Glutamatergic neuron (in vitro differentiated cells): ENCODE measurements around the gene NKIRAS1. TPM values are rescaled to one million over a fixed set of nuclear protein-coding genes. Genes with fewer than 3 reads are reported as not detected.

Experiments used
- DNase-seq: peaks from one replicate; pipeline ENCODE4 v3.0.0; 2022
- H3K27ac Mint-ChIP-seq: one replicate; pipeline ENCODE4 v1.8.0; 2020; ENCODE audit warnings: mild to moderate bottlenecking, mixed read lengths, inconsistent platforms; ENCODE audit not compliant: unreplicated experiment
- H3K27me3 Mint-ChIP-seq: one replicate; pipeline ENCODE4 v1.8.0; 2020; ENCODE audit warnings: mild to moderate bottlenecking, moderate library complexity, mixed read lengths, inconsistent platforms; ENCODE audit not compliant: unreplicated experiment
- H3K36me3 Mint-ChIP-seq: one replicate; pipeline ENCODE4 v1.8.0; 2020; ENCODE audit warnings: mild to moderate bottlenecking, mixed read lengths, inconsistent platforms; ENCODE audit not compliant: unreplicated experiment
- H3K4me1 Mint-ChIP-seq: one replicate; pipeline ENCODE4 v1.8.0; 2020; ENCODE audit warnings: mild to moderate bottlenecking, low read depth, mixed read lengths, inconsistent platforms; ENCODE audit not compliant: unreplicated experiment
- H3K4me3 Mint-ChIP-seq: one replicate; pipeline ENCODE4 v1.8.0; 2020; ENCODE audit warnings: mild to moderate bottlenecking, mixed read lengths, inconsistent platforms; ENCODE audit not compliant: unreplicated experiment
- H3K9me3 Mint-ChIP-seq: one replicate; pipeline ENCODE4 v1.8.0; 2020; ENCODE audit warnings: mild to moderate bottlenecking, moderate library complexity, mixed read lengths, inconsistent platforms; ENCODE audit not compliant: unreplicated experiment
- total RNA-seq: library from RNA; stranded (reverse); fragmentation: NEBNext Ultra II Directional; extraction: Animal tissue kit (Norgen Biotek cat#: 25700); gene quantifications from one replicate; pipeline ENCODE4 v1.2.1, GENCODE V29; 2021; ENCODE audit not compliant: unreplicated experiment
- TF ChIP-seq, protein P1 (sequence below): fragments of 200-600 bp; sonication (generic); IDR thresholded peaks from one replicate; pipeline ENCODE4 v1.5.0; 2021; ENCODE audit not compliant: partially characterized antibody, unreplicated experiment

The NKIRAS1 gene
- total RNA-seq, 1 donor from 2014 or later: 12.6 TPM

DNA sequence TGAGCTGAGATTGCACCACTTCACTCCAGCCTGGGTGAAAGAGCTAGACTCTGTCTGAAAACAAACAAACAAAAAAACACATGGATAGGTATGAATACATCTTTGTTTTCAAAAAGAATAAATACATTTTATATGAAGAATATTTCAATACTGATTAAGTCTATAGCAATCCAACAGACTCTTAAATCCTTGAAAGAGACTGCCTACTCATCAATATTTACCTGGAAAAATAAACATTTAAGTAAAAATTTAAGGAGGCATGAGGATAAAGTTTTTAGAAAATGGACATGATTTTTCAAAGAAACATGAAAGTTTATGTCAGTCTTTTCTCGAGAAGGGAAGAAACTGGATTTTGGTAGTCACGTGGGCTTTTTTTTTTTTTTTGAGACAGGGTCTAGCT, 5.4 kb downstream of the NKIRAS1 start:
- H3K27me3 Mint-ChIP-seq: peaks cover 2% of the 10 kb centered on the region
- DNase-seq: no peak
- TF ChIP-seq, protein P1, sequence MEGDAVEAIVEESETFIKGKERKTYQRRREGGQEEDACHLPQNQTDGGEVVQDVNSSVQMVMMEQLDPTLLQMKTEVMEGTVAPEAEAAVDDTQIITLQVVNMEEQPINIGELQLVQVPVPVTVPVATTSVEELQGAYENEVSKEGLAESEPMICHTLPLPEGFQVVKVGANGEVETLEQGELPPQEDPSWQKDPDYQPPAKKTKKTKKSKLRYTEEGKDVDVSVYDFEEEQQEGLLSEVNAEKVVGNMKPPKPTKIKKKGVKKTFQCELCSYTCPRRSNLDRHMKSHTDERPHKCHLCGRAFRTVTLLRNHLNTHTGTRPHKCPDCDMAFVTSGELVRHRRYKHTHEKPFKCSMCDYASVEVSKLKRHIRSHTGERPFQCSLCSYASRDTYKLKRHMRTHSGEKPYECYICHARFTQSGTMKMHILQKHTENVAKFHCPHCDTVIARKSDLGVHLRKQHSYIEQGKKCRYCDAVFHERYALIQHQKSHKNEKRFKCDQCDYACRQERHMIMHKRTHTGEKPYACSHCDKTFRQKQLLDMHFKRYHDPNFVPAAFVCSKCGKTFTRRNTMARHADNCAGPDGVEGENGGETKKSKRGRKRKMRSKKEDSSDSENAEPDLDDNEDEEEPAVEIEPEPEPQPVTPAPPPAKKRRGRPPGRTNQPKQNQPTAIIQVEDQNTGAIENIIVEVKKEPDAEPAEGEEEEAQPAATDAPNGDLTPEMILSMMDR: no peak
- peaks cover 15% of the 10 kb centered on the region for H3K4me1 Mint-ChIP-seq
- no peak overlapping the region for H3K27ac Mint-ChIP-seq
- H3K4me3 Mint-ChIP-seq: no peak overlapping the region
- no peaks in the 10 kb centered on the region for H3K36me3 Mint-ChIP-seq
- H3K9me3 Mint-ChIP-seq: peaks cover 3% of the 10 kb centered on the region

DNA sequence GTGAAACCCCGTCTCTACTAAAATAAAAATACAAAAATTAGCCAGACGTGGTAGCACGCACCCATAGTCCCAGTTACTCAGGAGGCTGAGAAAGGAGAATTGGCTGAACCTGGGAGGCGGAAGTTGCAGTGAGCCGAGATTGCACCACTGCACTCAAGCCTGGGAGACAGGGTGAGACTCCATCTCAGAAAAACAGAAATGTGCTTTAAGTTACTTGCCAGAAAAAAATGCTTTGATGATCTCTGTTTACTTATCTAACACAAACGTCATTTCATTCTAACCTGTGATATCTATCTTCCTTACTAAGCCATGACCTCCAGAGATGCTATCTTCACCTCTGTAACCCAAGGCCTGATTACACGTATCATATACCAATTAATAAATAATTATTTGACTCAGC, 7.4 kb downstream of the NKIRAS1 start:
- no peak for DNase-seq

DNA sequence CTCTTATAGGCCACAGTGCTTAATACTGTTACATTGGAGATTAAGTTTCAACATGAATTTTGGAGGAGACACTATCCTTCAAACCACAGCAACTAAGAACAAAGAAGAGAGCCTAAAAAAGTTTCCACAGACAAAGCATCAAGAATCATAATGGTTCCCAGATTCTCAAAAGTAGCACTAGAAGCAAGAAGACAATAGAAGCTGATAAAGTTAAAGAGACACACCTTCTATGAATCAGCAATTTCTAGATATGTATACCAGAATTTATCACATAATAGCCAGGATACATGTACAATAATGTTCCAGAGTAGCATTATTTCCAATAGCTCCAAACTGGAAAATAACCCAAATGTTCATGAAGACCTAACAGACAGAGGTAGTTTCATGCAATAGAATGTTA, 12.2 kb downstream of the NKIRAS1 start:
- Mint-ChIP-seq H3K36me3 (peaks cover 8% of the 10 kb centered on the region), H3K9me3 (no peaks in the 10 kb centered on the region), H3K27me3 (peaks cover 2% of the 10 kb centered on the region), H3K4me1 (peaks cover 2% of the 10 kb centered on the region), H3K4me3 (no peak overlapping the region), H3K27ac (no peak overlapping the region)
- TF ChIP-seq, protein P1: no peak
- no peak for DNase-seq

More for the DNA sequence above, 7.4 kb downstream of the NKIRAS1 start:
- H3K4me1 Mint-ChIP-seq: peaks cover 5% of the 10 kb centered on the region
- no peak overlapping the region for H3K4me3 Mint-ChIP-seq
- H3K27me3 Mint-ChIP-seq: no peaks in the 10 kb centered on the region
- TF ChIP-seq, protein P1: no peak
- H3K27ac Mint-ChIP-seq: no peak overlapping the region
- no peaks in the 10 kb centered on the region for H3K9me3 Mint-ChIP-seq
- H3K36me3 Mint-ChIP-seq: no peaks in the 10 kb centered on the region

DNA sequence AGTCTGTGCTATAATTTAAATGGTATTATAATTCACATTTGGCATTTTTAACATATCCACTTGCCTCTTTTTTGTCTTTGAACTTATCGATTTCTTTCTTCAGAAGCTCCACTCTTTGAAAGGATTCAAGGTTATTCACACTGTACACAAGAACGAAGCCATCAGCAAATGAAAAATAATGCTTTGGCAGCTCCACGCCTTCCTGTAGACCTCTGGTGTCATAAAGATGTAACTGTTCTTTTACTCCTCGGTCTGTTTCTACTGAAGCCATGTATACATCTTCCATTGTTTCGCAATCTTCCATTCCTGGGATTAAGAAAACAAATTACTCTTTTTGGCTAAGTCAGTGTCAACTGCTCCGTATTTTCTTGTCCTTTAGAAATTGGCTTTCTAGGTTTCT, 16.0 kb downstream of the NKIRAS1 start:
- Mint-ChIP-seq H3K27ac (no peak overlapping the region), H3K27me3 (peaks cover 6% of the 10 kb centered on the region), H3K9me3 (no peaks in the 10 kb centered on the region), H3K36me3 (peaks cover 22% of the 10 kb centered on the region), H3K4me3 (no peak overlapping the region), H3K4me1 (peaks cover 2% of the 10 kb centered on the region)
- TF ChIP-seq, protein P1: no peak
- DNase-seq: no peak

DNA sequence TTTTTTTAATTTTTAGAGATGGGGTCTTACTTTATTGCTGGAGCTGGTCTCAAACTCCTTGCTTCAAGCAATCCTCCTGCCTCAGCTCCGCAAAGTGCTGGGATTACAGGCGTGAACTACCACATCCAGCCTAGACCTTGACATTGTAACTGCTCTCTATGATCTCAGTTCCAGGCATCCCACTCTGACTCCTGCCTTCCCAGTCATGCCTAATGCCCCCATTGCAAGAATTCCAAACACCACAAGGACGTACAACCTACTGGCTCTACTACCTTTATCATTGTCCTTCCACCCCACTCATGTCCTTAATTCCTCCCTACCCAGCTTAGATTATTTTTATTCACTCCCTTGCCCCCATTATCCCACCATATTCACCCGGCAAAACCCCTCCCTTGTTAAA, 21.6 kb downstream of the NKIRAS1 start:
- peaks cover 7% of the 10 kb centered on the region for H3K27me3 Mint-ChIP-seq
- no peaks in the 10 kb centered on the region for H3K9me3 Mint-ChIP-seq
- H3K36me3 Mint-ChIP-seq: peaks cover 27% of the 10 kb centered on the region
- TF ChIP-seq, protein P1: no peak
- no peak overlapping the region for H3K27ac Mint-ChIP-seq
- H3K4me3 Mint-ChIP-seq: no peak overlapping the region
- no peak for DNase-seq
- H3K4me1 Mint-ChIP-seq: no peaks in the 10 kb centered on the region
